ENCODE measurements around the gene ACVR1B. TPM values are rescaled to one million over a fixed set of nuclear protein-coding genes. Genes with fewer than 3 reads are reported as not detected.

ACVR1B gene
- total RNA-seq, 1 donor: 10.5 TPM

DNA sequence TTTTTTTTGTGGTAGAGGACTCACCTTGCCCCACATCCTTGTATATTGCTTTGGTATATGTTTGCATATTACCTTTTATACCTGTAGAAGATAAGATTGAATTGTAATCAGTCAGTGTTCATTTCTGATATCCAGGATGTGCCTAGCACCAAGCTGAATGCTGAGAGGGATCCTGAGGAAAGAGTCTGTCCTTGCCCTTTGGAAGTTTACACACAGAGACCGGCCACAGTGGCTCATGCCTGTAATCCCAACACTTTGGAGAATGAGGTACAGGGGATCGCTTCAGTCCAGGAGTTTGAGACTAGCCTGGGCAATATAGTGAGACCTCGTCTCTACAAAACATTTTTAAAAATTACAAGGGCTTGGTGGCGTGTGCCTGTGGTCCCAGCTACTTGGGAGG lies 8.4 kb downstream of the ACVR1B start:
- no peak overlapping the region for H3K4me2 ChIP-seq (ENCODE audit: insufficient read depth, low read length)
- TF ChIP-seq, protein P1, sequence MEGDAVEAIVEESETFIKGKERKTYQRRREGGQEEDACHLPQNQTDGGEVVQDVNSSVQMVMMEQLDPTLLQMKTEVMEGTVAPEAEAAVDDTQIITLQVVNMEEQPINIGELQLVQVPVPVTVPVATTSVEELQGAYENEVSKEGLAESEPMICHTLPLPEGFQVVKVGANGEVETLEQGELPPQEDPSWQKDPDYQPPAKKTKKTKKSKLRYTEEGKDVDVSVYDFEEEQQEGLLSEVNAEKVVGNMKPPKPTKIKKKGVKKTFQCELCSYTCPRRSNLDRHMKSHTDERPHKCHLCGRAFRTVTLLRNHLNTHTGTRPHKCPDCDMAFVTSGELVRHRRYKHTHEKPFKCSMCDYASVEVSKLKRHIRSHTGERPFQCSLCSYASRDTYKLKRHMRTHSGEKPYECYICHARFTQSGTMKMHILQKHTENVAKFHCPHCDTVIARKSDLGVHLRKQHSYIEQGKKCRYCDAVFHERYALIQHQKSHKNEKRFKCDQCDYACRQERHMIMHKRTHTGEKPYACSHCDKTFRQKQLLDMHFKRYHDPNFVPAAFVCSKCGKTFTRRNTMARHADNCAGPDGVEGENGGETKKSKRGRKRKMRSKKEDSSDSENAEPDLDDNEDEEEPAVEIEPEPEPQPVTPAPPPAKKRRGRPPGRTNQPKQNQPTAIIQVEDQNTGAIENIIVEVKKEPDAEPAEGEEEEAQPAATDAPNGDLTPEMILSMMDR (IDR thresholded peaks at IDR 0.05; ENCODE audit: extremely low read depth, low read depth, low read length): no peak
- H3K36me3 ChIP-seq (ENCODE audit: insufficient read depth, low read length): no peaks in the 10 kb centered on the region
- H4K20me1 ChIP-seq (ENCODE audit: insufficient read depth, low read length): peaks cover 35% of the 10 kb centered on the region
- no peak for DNase-seq (ENCODE audit: insufficient read length, low spot score, missing footprints)
- no peaks in the 10 kb centered on the region for H3K27me3 ChIP-seq (ENCODE audit: insufficient read depth, low read length)
- no peak overlapping the region for H3K4me3 ChIP-seq (ENCODE audit: insufficient read depth, low read length)
- H2AFZ ChIP-seq (ENCODE audit: low read length): no peak overlapping the region
- H3K4me1 ChIP-seq (ENCODE audit: insufficient read depth, low read length): peaks cover 6% of the 10 kb centered on the region
- no peak overlapping the region for H3K27ac ChIP-seq (ENCODE audit: low read depth, low read length)
- no peaks in the 10 kb centered on the region for H3K9me3 ChIP-seq (ENCODE audit: low read depth, low read length)
- peaks cover 88% of the 10 kb centered on the region for H3K79me2 ChIP-seq (ENCODE audit: insufficient read depth, low read length)

DNA sequence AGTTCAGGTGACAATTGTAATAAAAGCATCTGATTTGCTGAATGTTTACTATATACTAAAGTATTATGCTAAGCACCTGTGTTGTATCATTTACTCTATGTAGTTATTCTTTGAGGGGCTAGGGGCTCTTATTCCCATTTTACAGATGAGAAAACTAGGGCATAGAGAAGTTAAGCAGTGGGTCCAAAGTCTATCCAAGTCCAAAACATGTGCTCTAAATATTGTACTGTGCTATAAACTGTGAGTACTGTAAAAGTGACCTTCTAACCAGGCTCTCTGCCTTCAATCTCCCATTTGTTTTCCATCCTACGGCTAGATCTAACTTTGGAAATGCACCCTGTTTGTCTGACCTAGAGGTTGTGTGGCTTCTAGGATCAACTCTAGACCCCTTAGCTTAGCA lies 9.0 kb downstream of the ACVR1B start:
- peaks cover 88% of the 10 kb centered on the region for H3K79me2 ChIP-seq (ENCODE audit: insufficient read depth, low read length)
- H2AFZ ChIP-seq (ENCODE audit: low read length): no peak overlapping the region

DNA sequence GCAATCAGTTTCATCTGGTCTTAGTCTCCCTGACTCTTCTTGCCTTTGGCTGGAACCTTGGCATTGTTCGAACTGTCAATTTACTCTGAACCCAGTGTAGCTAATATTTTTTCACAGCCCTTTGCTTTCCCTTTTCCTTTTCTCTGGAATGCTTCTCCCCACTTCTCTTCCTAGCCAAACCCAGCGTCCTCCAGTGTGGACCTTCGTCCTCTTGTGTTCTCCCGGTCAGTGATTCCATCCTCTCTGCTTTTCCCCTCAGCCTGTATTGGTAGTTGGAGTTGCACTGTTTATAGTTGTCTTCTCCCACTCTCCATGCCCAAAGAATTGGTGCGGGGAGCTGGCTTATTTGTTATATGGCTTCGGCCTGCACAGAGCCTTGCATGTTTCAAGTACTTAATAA lies 9.4 kb downstream of the ACVR1B start:
- H3K27ac ChIP-seq (ENCODE audit: low read depth, low read length): no peak overlapping the region
- no peak overlapping the region for H2AFZ ChIP-seq (ENCODE audit: low read length)
- peaks cover 35% of the 10 kb centered on the region for H4K20me1 ChIP-seq (ENCODE audit: insufficient read depth, low read length)
- no peaks in the 10 kb centered on the region for H3K27me3 ChIP-seq (ENCODE audit: insufficient read depth, low read length)
- no peak overlapping the region for H3K4me2 ChIP-seq (ENCODE audit: insufficient read depth, low read length)
- H3K4me1 ChIP-seq (ENCODE audit: insufficient read depth, low read length): peaks cover 2% of the 10 kb centered on the region
- no peak for DNase-seq (ENCODE audit: insufficient read length, low spot score, missing footprints)
- no peaks in the 10 kb centered on the region for H3K9me3 ChIP-seq (ENCODE audit: low read depth, low read length)
- H3K79me2 ChIP-seq (ENCODE audit: insufficient read depth, low read length): peaks cover 88% of the 10 kb centered on the region
- TF ChIP-seq, protein P1 (IDR thresholded peaks at IDR 0.05; ENCODE audit: extremely low read depth, low read depth, low read length): no peak
- no peaks in the 10 kb centered on the region for H3K36me3 ChIP-seq (ENCODE audit: insufficient read depth, low read length)
- H3K4me3 ChIP-seq (ENCODE audit: insufficient read depth, low read length): no peak overlapping the region

More for the DNA sequence above, 9.0 kb downstream of the ACVR1B start:
- Histone ChIP-seq H3K4me1 (ENCODE audit: insufficient read depth, low read length) (peaks cover 2% of the 10 kb centered on the region), H3K9me3 (ENCODE audit: low read depth, low read length) (no peaks in the 10 kb centered on the region), H4K20me1 (ENCODE audit: insufficient read depth, low read length) (peaks cover 34% of the 10 kb centered on the region), H3K27me3 (ENCODE audit: insufficient read depth, low read length) (no peaks in the 10 kb centered on the region), H3K4me2 (ENCODE audit: insufficient read depth, low read length) (no peak overlapping the region), H3K4me3 (ENCODE audit: insufficient read depth, low read length) (no peak overlapping the region), H3K27ac (ENCODE audit: low read depth, low read length) (no peak overlapping the region), H3K36me3 (ENCODE audit: insufficient read depth, low read length) (no peaks in the 10 kb centered on the region)
- TF ChIP-seq, protein P1 (IDR thresholded peaks at IDR 0.05; ENCODE audit: extremely low read depth, low read depth, low read length): no peak
- no peak for DNase-seq (ENCODE audit: insufficient read length, low spot score, missing footprints)

DNA sequence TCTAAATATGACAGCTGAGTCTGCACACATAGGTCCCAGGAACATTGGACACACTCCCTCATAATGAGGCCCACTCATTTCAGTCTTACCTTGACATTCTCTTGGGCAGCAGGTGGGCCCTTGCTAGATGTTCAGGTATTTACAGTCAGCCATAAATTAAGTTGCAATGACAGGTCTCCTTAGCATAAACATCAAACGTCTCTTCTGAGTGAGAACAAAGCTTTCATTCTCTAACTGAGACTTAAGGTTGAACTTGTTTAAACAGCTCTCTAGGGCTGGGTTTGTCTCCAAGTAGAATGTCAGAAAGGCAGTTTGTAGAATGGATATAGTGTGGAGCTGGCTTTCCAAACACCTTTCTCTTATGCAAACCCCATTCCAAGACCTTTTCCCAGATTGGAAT lies 10.3 kb downstream of the ACVR1B start:
- TF ChIP-seq, protein P1 (IDR thresholded peaks at IDR 0.05; ENCODE audit: extremely low read depth, low read depth, low read length): no peak
- H3K4me1 ChIP-seq (ENCODE audit: insufficient read depth, low read length): peaks cover 2% of the 10 kb centered on the region
- DNase-seq (ENCODE audit: insufficient read length, low spot score, missing footprints): no peak
- H3K27me3 ChIP-seq (ENCODE audit: insufficient read depth, low read length): no peaks in the 10 kb centered on the region
- no peak overlapping the region for H3K4me3 ChIP-seq (ENCODE audit: insufficient read depth, low read length)
- H3K4me2 ChIP-seq (ENCODE audit: insufficient read depth, low read length): no peak overlapping the region
- peaks cover 35% of the 10 kb centered on the region for H4K20me1 ChIP-seq (ENCODE audit: insufficient read depth, low read length)
- H3K79me2 ChIP-seq (ENCODE audit: insufficient read depth, low read length): peaks cover 85% of the 10 kb centered on the region
- no peaks in the 10 kb centered on the region for H3K9me3 ChIP-seq (ENCODE audit: low read depth, low read length)
- no peak overlapping the region for H2AFZ ChIP-seq (ENCODE audit: low read length)
- H3K36me3 ChIP-seq (ENCODE audit: insufficient read depth, low read length): no peaks in the 10 kb centered on the region
- H3K27ac ChIP-seq (ENCODE audit: low read depth, low read length): no peak overlapping the region

Measured in osteoblast (primary cell).